Activated CD4-positive, alpha-beta T cell treated with anti-CD3 and anti-CD28 coated beads, Interleukin-2, amount 10 ng/mL, durations not matched to agents 7 days and 5 days (primary cell): Measurements from ENCODE around the gene AK3. TPM values are rescaled to one million over a fixed set of nuclear protein-coding genes. Genes with fewer than 3 reads are reported as not detected.
A peak's percentile ranks its signal among the peaks of the same experiment; 100 is the strongest.
"Not testable (repeated sequence)": the region's sequence is repeated elsewhere in the genome, so short reads cannot be mapped to it uniquely, and the experiment has no call there.

Source experiments
- CTCF ChIA-PET: fragments of 350-600 bp; sonication (Branson Sonifier 250); formaldehyde crosslinking; loops from one replicate; lab custom pipeline; 2021; ENCODE audit warnings: antibody characterized with exemption; lab: Charles Lee
- POLR2A ChIA-PET: fragments of 350-600 bp; sonication (Branson Sonifier 250); formaldehyde crosslinking; loops from one replicate; lab custom pipeline; 2021; ENCODE audit warnings: antibody characterized with exemption; lab: Charles Lee
- DNase-seq: peaks from one replicate; pipeline ENCODE4 v3.0.0-alpha.2; 2020
- H3K27ac Mint-ChIP-seq: one replicate; pipeline ENCODE4 v1.8.0; 2021; ENCODE audit warnings: mild to moderate bottlenecking, moderate library complexity, mixed read lengths
- H3K27me3 Mint-ChIP-seq: one replicate; pipeline ENCODE4 v1.8.0; 2021; ENCODE audit warnings: mixed read lengths
- H3K36me3 Mint-ChIP-seq: one replicate; pipeline ENCODE4 v1.8.0; 2021; ENCODE audit warnings: low read depth, mixed read lengths
- H3K4me1 Mint-ChIP-seq: one replicate; pipeline ENCODE4 v1.8.0; 2021; ENCODE audit warnings: mixed read lengths
- H3K4me3 Mint-ChIP-seq: one replicate; pipeline ENCODE4 v1.8.0; 2021; ENCODE audit warnings: mild to moderate bottlenecking, moderate library complexity, mixed read lengths
- H3K9me3 Mint-ChIP-seq: one replicate; pipeline ENCODE4 v1.8.0; 2021; ENCODE audit warnings: mixed read lengths
- total RNA-seq, 2 experiments: library from RNA; stranded (reverse); gene quantifications; one replicate each; pipeline ENCODE4 v1.2.3, GENCODE V29; 2021

AK3 gene
- total RNA-seq, 2 experiments from 2014 or later, result 34.4 to 38.9 TPM

DNA sequence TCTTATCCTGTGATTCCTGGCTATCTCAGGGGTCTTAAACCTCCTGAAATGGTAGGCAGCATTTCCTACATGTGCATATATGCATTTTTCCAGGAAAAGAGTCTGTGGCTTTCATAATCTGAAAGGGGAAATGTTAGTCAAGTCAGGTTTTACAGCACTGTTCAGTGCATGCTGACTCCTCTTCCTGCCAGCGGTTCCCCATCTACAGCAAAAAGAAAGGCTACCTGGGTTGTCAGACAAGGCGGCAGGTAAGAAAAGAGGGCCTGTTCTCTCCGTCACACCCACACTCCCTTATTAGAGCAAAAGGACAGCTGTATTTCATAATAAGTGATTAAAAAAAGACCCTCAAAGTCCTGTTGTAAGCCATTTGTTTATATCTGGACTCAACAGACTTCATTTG lies 70.4 kb downstream of the AK3 start:
- Mint-ChIP-seq H3K27ac (peak overlapping the region; percentile 14), H3K36me3 (no peaks in the 10 kb centered on the region)

DNA sequence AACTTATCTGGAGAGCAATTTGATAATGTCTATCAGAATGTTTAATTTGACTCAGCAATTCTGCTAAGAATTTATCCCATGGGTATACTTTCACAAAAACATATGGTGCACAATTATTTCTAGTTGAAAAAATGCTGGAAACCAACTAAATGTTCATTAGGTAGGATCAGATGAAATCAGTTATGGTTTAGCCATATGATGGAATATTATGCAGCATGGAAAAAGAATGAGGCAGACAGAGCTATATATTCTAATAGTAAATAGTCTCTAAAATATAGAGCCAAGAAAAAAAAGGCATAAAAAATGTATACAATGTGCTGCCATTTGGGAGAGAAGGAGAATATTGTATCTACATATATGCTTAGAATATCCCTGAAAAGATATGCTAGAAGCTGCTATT lies 71.1 kb downstream of the AK3 start:
- H3K9me3 Mint-ChIP-seq, result no peaks in the 10 kb centered on the region
- H3K4me1 Mint-ChIP-seq, result peaks cover 54% of the 10 kb centered on the region
- ChIA-PET CTCF (no interaction called here), POLR2A (no interaction called here)
- no peak overlapping the region for H3K4me3 Mint-ChIP-seq
- peak overlapping the region; percentile 31 for H3K27ac Mint-ChIP-seq
- DNase-seq, result no peak
- H3K36me3 Mint-ChIP-seq, result no peaks in the 10 kb centered on the region
- peaks cover 3% of the 10 kb centered on the region for H3K27me3 Mint-ChIP-seq

More for the DNA sequence above, 70.4 kb downstream of the AK3 start:
- no peak for DNase-seq
- no peaks in the 10 kb centered on the region for H3K9me3 Mint-ChIP-seq
- H3K27me3 Mint-ChIP-seq, result peaks cover 3% of the 10 kb centered on the region
- peaks cover 47% of the 10 kb centered on the region for H3K4me1 Mint-ChIP-seq
- no peak overlapping the region for H3K4me3 Mint-ChIP-seq
- ChIA-PET POLR2A (no interaction called here), CTCF (interaction anchor here (0.9 kb wide), 1 partner anchor 332 kb away, joined by 3 read pairs; no protein-coding TSS in a partner anchor)

DNA sequence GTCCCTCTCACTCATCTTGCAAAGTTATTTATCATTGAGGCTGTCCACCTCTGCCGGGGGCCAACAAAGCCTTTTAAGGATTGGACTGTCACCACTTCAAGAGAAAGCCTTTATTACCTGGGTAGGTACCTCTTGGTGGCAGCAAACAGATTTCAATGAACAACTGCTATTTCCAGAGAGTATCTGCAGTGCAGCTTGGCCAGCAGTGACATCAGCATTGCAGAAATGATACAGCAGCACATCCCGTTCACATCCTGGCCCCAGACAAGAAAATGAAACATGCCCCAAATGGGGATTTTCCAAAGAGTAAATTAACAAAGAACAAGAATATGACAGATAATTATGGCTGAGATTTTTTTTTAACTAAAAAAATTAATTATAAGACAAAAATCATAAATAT lies 72.4 kb downstream of the AK3 start:
- ChIA-PET CTCF (no interaction called here), POLR2A (no interaction called here)
- peaks cover 66% of the 10 kb centered on the region for H3K4me1 Mint-ChIP-seq
- no peak for DNase-seq
- no peak overlapping the region for H3K27ac Mint-ChIP-seq
- peaks cover 2% of the 10 kb centered on the region for H3K36me3 Mint-ChIP-seq
- no peaks in the 10 kb centered on the region for H3K9me3 Mint-ChIP-seq
- peaks cover 3% of the 10 kb centered on the region for H3K27me3 Mint-ChIP-seq
- H3K4me3 Mint-ChIP-seq, result no peak overlapping the region

DNA sequence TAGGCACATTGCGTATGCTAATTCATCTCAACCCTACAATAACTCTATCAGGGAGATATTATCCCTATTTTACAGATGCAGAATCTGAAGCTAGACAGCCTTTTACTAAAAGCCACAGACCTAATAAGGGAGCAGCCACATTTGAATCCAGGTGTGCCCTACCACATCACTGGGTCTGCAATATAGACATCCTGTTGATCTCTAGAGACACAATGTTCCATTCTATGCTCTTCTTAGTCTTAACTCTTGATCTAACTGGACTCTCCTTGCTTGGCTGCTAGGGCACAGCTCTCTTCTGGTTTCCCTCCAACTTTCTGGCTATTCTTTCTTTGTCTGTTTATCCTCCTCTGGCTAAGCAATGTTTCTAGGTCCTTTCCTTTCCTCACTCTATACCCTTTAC lies 73.3 kb downstream of the AK3 start:
- H3K4me3 Mint-ChIP-seq, result no peak overlapping the region
- ChIA-PET POLR2A (no interaction called here), CTCF (no interaction called here)
- peaks cover 75% of the 10 kb centered on the region for H3K4me1 Mint-ChIP-seq
- H3K36me3 Mint-ChIP-seq, result peaks cover 8% of the 10 kb centered on the region
- peak overlapping the region; percentile 0 for H3K27ac Mint-ChIP-seq
- H3K27me3 Mint-ChIP-seq, result peaks cover 3% of the 10 kb centered on the region
- DNase-seq, result peak; percentile 31
- no peaks in the 10 kb centered on the region for H3K9me3 Mint-ChIP-seq

DNA sequence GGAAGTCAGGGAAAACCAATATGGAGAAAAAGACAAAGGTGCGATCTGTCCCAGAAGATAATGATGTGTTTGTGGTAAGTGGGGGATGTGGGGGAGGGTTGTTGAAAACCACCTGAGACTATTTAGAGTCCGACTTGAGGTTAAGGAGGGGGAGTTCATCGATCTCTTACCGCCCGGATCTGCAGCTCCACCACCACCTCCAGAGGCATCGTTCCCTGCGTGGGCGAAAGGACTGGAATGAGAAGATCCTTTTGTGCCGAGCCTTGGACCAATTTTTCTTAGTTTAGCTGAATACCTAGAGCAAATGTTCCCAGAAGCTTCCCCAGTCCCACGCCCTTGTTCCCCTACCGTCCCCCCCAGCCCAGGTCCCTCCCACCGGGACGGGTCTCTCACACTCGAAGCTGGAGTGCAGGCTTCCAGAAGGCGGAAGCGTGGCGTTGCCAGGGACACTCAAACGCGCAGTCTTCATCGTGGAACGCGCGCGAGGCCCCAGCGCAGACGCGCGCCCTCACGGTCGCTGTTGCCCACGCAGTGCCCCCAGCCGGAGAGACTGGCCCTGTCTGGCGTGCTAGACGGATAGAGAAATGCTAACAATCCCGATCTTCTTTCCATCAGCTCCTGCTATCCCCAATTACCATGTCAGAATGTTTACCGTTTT lies 74.8 kb downstream of the AK3 start, which contains the start of gene SPATA6L:
TSS of gene SPATA6L (minus strand) at position 439 of the 658 bp plus-strand sequence. CDS start at position 209, 230 bp downstream.
- ChIA-PET POLR2A (no interaction called here), CTCF (interaction anchor here (1.2 kb wide), 1 partner anchor 8 kb away, joined by 6 read pairs; no protein-coding TSS in a partner anchor)

DNA sequence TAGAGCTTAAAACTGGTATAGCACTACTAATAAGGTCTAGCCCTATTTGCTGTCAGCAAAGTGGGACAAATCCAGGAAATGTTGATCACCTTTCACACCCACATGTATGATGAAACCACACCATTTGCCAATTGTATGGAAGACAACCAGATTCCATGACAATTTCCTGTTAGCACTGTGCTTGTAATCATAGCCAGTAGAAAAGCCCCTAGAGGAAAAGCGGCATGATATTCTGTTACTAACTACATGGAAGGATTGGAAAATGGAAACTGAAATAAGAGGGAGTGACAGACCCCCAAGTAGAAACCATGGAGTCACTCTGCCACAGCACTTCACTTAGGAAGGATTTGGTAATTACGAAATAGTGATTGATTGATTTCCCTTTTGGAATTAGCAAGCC lies 75.6 kb downstream of the AK3 start:
- H3K4me1 Mint-ChIP-seq, result peaks cover 73% of the 10 kb centered on the region
- H3K4me3 Mint-ChIP-seq, result no peak overlapping the region
- H3K36me3 Mint-ChIP-seq, result peaks cover 8% of the 10 kb centered on the region
- no peak for DNase-seq
- H3K27me3 Mint-ChIP-seq, result peaks cover 3% of the 10 kb centered on the region
- H3K9me3 Mint-ChIP-seq, result no peaks in the 10 kb centered on the region
- H3K27ac Mint-ChIP-seq, result no peak overlapping the region
- ChIA-PET CTCF (interaction anchor here (0.6 to 1.2 kb wide), 2 partner anchors 9 to 33 kb away, joined by 3 to 6 read pairs; no protein-coding TSS in a partner anchor), POLR2A (interaction anchor here (0.5 kb wide), 1 partner anchor 42 kb away, joined by 3 read pairs; no protein-coding TSS in a partner anchor)

More for the DNA sequence above, 74.8 kb downstream of the AK3 start, which contains the start of gene SPATA6L:
- Mint-ChIP-seq H3K4me3 (peak within 1 kb of the TSS; percentile 61), H3K36me3 (peaks cover 8% of the 10 kb centered on the region), H3K9me3 (no peaks in the 10 kb centered on the region), H3K27ac (peak within 1 kb of the TSS; percentile 69), H3K4me1 (peaks cover 81% of the 10 kb centered on the region), H3K27me3 (peaks cover 3% of the 10 kb centered on the region)
- peak; percentile 41 for DNase-seq

DNA sequence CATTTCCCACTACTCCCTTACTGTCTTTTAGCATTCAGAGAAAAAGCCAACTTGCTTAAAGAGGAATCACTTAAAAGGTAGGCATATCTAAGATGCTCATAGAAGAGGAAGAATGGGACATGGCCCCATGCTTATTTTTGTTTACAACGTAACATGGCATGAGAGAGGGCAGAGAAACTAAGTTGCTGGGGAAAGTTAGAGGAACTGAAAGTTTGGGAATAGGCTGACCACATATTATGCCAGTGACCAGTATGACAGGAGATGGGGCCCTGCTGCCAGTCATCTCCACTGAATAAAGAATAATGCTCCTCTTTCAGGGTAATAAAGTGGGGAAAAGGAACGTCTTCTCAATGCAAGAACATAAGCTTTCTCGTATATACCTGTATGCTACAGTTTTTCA lies 77.0 kb downstream of the AK3 start:
- no peak for DNase-seq
- Mint-ChIP-seq H3K4me3 (peak overlapping the region; percentile 85), H3K9me3 (no peaks in the 10 kb centered on the region), H3K4me1 (peaks cover 67% of the 10 kb centered on the region), H3K36me3 (peaks cover 8% of the 10 kb centered on the region), H3K27ac (no peak overlapping the region), H3K27me3 (peaks cover 8% of the 10 kb centered on the region)
- POLR2A ChIA-PET, result no interaction called here
- CTCF ChIA-PET, result no interaction called here

DNA sequence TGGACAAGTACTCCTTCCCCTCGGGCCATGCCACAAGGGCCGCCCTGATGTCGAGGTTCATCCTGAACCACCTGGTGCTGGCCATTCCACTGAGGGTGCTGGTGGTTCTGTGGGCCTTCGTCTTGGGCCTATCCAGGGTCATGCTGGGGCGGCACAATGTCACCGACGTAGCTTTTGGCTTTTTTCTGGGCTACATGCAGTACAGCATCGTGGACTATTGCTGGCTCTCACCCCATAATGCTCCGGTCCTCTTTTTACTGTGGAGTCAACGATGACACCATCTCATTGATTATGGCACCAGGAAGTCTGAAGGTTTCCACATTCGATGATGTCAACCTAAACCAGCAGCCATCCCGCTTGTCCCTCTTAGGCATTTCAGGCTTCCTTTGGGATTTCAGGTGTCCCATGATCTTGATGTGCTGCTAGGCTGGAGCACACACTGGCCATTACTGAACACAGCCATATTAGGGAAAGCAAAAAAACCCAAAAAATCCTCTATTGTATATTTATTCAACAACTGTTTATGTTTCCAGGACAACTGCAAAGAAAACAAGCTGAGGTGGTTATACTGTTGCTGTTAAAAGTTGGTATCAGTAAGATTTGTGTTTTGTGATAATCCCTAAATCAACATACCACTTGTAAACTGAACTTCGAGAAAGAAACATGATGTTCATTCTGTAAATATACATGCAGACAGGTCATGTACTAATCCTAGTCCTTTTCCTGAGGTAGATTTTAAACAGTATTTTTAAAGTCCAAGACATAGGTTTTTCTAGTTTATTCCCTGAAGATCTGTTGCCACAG lies 77.8 kb downstream of the AK3 start:
- Mint-ChIP-seq H3K9me3 (no peaks in the 10 kb centered on the region), H3K4me3 (peak overlapping the region; percentile 85), H3K27ac (peak overlapping the region; percentile 82), H3K36me3 (peaks cover 8% of the 10 kb centered on the region), H3K27me3 (peaks cover 8% of the 10 kb centered on the region), H3K4me1 (peaks cover 61% of the 10 kb centered on the region)
- CTCF ChIA-PET, result interaction anchor here (1.0 to 1.1 kb wide), 3 partner anchors 16 to 319 kb away, joined by 3 read pairs; partner anchors contain the start of gene CDC37L1
- POLR2A ChIA-PET, result no interaction called here
- no peak for DNase-seq

DNA sequence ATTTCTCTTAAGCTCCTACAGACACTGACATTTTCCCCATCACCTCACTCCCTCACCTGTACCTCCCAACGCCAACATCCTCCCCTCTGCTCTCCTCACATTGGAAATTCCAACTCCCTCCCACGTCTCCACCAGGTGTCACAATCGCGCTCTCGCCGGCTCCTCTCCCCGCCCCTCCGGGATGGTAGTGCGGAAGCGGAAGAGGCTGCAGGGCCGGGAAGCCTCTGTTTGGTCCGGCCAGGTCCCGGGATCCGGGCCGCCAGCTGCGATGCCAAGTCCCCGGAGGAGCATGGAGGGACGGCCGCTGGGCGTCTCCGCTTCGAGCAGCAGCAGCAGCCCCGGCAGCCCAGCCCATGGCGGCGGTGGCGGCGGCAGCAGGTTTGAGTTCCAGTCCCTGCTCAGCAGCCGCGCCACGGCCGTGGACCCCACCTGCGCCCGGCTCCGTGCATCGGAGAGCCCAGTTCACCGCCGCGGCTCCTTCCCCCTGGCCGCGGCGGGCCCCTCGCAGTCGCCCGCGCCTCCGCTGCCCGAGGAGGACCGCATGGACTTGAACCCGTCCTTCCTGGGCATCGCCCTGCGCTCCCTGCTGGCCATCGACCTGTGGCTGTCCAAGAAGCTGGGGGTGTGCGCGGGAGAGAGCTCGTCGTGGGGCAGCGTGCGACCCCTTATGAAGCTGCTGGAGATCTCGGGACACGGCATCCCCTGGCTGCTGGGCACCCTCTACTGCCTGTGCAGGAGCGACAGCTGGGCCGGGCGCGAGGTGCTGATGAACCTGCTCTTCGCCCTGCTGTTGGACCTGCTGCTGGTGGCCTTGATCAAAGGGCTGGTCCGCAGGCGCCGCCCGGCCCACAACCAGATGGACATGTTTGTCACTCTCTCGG lies 78.7 kb downstream of the AK3 start, which contains the start of gene PLPP6:
TSS of gene PLPP6 (plus strand) at position 187 of the 881 bp plus-strand sequence. CDS start at position 269, 82 bp downstream.
- Mint-ChIP-seq H3K4me3 (peak within 1 kb of the TSS; percentile 85), H3K27ac (peak within 1 kb of the TSS; percentile 91), H3K36me3 (peaks cover 8% of the 10 kb centered on the region), H3K4me1 (peaks cover 53% of the 10 kb centered on the region), H3K27me3 (peaks cover 8% of the 10 kb centered on the region), H3K9me3 (no peaks in the 10 kb centered on the region)
- ChIA-PET CTCF (interaction anchor here (1.0 to 1.1 kb wide), 3 partner anchors 17 to 318 kb away, joined by 3 read pairs; partner anchors contain the start of gene CDC37L1), POLR2A (no interaction called here)
- peak; percentile 81 for DNase-seq

DNA sequence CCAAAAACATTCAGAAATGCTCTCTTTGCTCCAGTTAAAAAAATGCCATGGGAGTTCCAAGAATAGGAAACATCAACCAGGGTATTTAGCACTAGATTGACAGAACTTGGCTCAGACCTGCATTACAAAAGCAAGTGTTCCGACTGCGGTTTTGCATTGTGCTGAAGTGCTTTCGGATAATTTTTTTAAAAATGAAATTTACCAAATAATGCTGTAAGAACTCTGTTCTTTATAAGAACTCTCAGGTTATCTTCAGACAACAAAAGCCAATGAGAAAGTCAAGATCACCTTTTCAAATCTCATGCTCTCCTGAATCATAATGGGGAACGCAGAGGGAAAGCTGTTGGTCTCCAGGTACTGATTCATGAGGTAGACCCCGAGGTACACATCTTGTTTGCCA lies 79.4 kb downstream of the AK3 start:
- H3K27ac Mint-ChIP-seq, result peak overlapping the region; percentile 91
- peak overlapping the region; percentile 85 for H3K4me3 Mint-ChIP-seq
- H3K9me3 Mint-ChIP-seq, result no peaks in the 10 kb centered on the region
- CTCF ChIA-PET, result no interaction called here
- H3K4me1 Mint-ChIP-seq, result peaks cover 45% of the 10 kb centered on the region
- peaks cover 8% of the 10 kb centered on the region for H3K36me3 Mint-ChIP-seq
- DNase-seq, result no peak
- peaks cover 8% of the 10 kb centered on the region for H3K27me3 Mint-ChIP-seq
- POLR2A ChIA-PET, result no interaction called here

DNA sequence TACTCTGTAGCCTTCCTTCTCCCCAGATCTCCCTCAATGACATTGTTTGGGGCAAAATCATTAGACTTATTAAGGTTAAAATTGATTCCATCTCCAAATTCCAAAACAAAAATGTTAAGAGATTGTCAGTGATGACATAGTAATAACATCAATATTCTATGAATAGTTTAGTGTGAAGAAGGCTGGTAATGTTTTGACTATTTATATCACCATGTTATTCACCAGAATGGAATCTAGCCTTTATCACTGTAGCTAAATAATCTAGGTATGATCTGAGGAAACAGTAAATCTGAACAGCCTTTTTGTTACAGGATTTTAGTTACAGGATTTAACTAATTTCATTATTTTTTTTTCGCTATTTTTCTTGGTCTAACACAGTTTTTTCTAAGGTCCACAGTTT lies 79.8 kb downstream of the AK3 start:
- Mint-ChIP-seq H3K27ac (no peak overlapping the region), H3K9me3 (no peaks in the 10 kb centered on the region), H3K4me3 (peak overlapping the region; percentile 85), H3K36me3 (peaks cover 8% of the 10 kb centered on the region), H3K4me1 (peaks cover 41% of the 10 kb centered on the region), H3K27me3 (peaks cover 8% of the 10 kb centered on the region)
- no peak for DNase-seq
- ChIA-PET POLR2A (no interaction called here), CTCF (no interaction called here)

DNA sequence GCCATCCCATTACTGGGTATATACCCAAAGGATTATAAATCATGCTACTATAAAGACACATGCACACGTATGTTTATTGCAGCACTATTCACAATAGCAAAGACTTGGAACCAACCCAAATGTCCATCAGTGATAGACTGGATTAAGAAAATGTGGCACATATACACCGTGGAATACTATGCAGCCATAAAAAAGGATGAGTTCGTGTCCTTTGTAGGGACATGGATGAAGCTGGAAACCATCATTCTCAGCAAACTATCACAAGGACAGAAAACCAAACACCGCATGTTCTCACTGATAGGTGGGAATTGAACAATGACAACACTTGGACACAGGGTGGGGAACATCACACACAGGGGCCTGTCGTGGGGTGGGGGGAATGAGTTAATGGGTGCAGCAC lies 80.3 kb downstream of the AK3 start:
- DNase-seq, H3K36me3 Mint-ChIP-seq, H3K9me3 Mint-ChIP-seq, CTCF ChIA-PET, POLR2A ChIA-PET, H3K27me3 Mint-ChIP-seq, H3K4me3 Mint-ChIP-seq, H3K27ac Mint-ChIP-seq: not testable (repeated sequence)
- H3K4me1 Mint-ChIP-seq, result peaks cover 36% of the 10 kb centered on the region
